Ovary (tissue), 3 donors: ENCODE data around the gene ZNF747.

Source experiments
- POLR2A ChIP-seq: fragments of 450-650 bp; IDR thresholded peaks from one replicate; pipeline ENCODE4 v1.6.1; 2017; ENCODE audit warnings: antibody characterized with exemption, mild to moderate bottlenecking, moderate library complexity
- TF ChIP-seq, protein P1 (sequence below), 3 donors: fragments of 450-650 bp in 2 of 3; fragments of 200-600 bp in 1 of 3; IDR thresholded peaks; one replicate each; pipeline versions ENCODE4 v1.5.1 to v1.8.0; 2016 to 2022; ENCODE audit warnings: antibody characterized with exemption in 3 of 3, mild to moderate bottlenecking in 1 of 3
- donor health status: DM: no; HTN: no; CAD: no.

DNA sequence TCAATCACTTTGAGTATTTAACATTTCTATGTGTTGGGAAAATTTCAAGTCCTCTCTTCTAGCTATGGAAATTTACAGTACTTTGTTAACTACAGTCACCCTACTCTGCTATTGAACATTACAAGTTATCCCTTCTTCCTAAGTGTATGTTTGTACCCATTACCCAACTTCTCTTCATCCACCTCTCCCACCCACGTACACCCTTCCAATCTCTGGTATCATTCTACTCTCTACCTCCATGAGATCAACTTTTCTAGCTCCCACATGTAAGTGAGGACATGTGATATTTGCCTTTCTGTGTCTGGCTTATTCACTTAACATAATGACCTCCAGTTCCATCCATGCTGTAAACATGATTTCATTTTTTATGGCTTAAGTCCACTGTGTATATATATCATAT is 40.0 kb upstream of the ZNF747 start:
- TF ChIP-seq, protein P1, sequence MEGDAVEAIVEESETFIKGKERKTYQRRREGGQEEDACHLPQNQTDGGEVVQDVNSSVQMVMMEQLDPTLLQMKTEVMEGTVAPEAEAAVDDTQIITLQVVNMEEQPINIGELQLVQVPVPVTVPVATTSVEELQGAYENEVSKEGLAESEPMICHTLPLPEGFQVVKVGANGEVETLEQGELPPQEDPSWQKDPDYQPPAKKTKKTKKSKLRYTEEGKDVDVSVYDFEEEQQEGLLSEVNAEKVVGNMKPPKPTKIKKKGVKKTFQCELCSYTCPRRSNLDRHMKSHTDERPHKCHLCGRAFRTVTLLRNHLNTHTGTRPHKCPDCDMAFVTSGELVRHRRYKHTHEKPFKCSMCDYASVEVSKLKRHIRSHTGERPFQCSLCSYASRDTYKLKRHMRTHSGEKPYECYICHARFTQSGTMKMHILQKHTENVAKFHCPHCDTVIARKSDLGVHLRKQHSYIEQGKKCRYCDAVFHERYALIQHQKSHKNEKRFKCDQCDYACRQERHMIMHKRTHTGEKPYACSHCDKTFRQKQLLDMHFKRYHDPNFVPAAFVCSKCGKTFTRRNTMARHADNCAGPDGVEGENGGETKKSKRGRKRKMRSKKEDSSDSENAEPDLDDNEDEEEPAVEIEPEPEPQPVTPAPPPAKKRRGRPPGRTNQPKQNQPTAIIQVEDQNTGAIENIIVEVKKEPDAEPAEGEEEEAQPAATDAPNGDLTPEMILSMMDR (IDR thresholded peaks at IDR 0.05): no peak
- no peak for TF ChIP-seq POLR2A
